ENCODE measurements around the gene CCBE1. TPM values are rescaled to one million over a fixed set of nuclear protein-coding genes. Genes with fewer than 3 reads are reported as not detected.
"Not testable (repeated sequence)": the region's sequence is repeated elsewhere in the genome, so short reads cannot be mapped to it uniquely, and the experiment has no call there.

Gene CCBE1
- total RNA-seq (ENCODE audit: low replicate concordance) = 16.2 and 35.3 TPM in 2 replicates

GRCh38 chr18:59697236-59697932 lies at the start of gene CCBE1:
CCBE1 (minus strand) TSS chr18:59697423.
- DNase-seq (ENCODE audit: low read depth) = peak; percentile 74
- H3K4me3 ChIP-seq (ENCODE audit: low read depth, low read length) = peak within 1 kb of the TSS; percentile 92
- peak; percentile 97 for TF ChIP-seq CTCF (IDR thresholded peaks at IDR 0.05; ENCODE audit: insufficient read depth, low read length)

- no peak for TF ChIP-seq CTCF (IDR thresholded peaks at IDR 0.05; ENCODE audit: insufficient read depth, low read length)
- H3K4me3 ChIP-seq (ENCODE audit: low read depth, low read length) = no peak overlapping the region
- peak; percentile 95 for DNase-seq (ENCODE audit: low read depth)
These were observed 47.1 kb upstream of the CCBE1 start for GRCh38 chr18:59744271-59744721.

- TF ChIP-seq CTCF (IDR thresholded peaks at IDR 0.05; ENCODE audit: insufficient read depth, low read length) = no peak
- H3K4me3 ChIP-seq (ENCODE audit: low read depth, low read length) = no peak overlapping the region
- peak; percentile 78 for DNase-seq (ENCODE audit: low read depth)
These were observed 46.3 kb upstream of the CCBE1 start for GRCh38 chr18:59743566-59743965.

GRCh38 chr18:59742325-59743111 lies 45.3 kb upstream of the CCBE1 start:
- H3K4me3 ChIP-seq (ENCODE audit: low read depth, low read length) = no peak overlapping the region
- no peak for TF ChIP-seq CTCF (IDR thresholded peaks at IDR 0.05; ENCODE audit: insufficient read depth, low read length)
- peak; percentile 65 for DNase-seq (ENCODE audit: low read depth)

GRCh38 chr18:59740141-59740540 lies 42.9 kb upstream of the CCBE1 start:
- no peak for TF ChIP-seq CTCF (IDR thresholded peaks at IDR 0.05; ENCODE audit: insufficient read depth, low read length)

GRCh38 chr18:59737776-59738300 lies 40.6 kb upstream of the CCBE1 start:
- DNase-seq (ENCODE audit: low read depth) = no peak
- no peak for TF ChIP-seq CTCF (IDR thresholded peaks at IDR 0.05; ENCODE audit: insufficient read depth, low read length)
- no peak overlapping the region for H3K4me3 ChIP-seq (ENCODE audit: low read depth, low read length)

More at GRCh38 chr18:59740141-59740540, 42.9 kb upstream of the CCBE1 start:
- H3K4me3 ChIP-seq (ENCODE audit: low read depth, low read length) = no peak overlapping the region
- DNase-seq (ENCODE audit: low read depth) = no peak

GRCh38 chr18:59737335-59737734 lies 40.1 kb upstream of the CCBE1 start:
- DNase-seq (ENCODE audit: low read depth); H3K4me3 ChIP-seq (ENCODE audit: low read depth, low read length): not testable (repeated sequence)

Measured in fibroblast of the aortic adventitia (primary cell).